HCEC 1CT (cell line): ENCODE data around the gene HMCN2.

Experiments used
- DNase-seq: peaks from one replicate; pipeline ENCODE4 v3.0.0-alpha.2; 2017

Gene HMCN2

DNA sequence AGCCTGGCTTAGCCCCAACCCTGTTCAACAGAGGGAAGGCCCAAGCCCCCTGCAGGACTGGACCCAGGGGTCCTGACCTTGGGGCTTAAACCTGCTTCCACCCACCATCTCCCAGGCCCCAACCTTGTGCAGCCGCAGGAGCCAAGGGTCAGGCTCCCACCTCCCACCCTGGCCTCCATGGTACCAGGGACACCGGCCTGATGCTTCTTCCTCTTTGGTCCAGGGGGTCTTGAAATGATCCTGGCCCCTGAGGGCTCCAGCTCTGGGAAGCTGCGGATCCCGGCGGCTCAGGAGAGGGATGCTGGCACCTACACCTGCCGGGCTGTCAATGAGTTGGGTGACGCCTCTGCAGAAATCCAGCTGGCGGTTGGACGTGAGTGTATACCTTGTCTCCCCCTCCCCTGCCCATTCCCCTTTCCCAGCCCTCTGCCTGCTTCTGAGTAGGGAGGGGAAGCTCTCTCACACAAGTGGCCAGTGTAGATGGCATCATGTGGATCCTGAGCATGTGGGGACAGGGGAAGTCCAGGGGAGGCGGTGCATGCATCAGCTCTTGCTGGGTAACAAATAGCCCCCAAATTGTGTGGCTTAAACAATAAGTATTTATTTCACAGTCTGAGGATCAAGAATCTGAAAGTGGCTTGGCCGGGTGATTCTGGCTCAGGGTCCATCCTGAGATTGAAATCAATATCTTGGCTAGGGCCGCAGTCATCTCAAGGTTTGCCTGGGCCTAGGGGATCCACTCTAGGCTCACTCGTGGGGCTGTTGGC is 44.3 kb downstream of the HMCN2 start:
- no peak for DNase-seq

GRCh38 chr9:130310456-130310855 is 44.9 kb downstream of the HMCN2 start:
- no peak for DNase-seq

- no peak for DNase-seq
These were observed 45.4 kb downstream of the HMCN2 start for GRCh38 chr9:130311003-130311402.

- no peak for DNase-seq
These were observed 46.0 kb downstream of the HMCN2 start for GRCh38 chr9:130311408-130312140.

DNA sequence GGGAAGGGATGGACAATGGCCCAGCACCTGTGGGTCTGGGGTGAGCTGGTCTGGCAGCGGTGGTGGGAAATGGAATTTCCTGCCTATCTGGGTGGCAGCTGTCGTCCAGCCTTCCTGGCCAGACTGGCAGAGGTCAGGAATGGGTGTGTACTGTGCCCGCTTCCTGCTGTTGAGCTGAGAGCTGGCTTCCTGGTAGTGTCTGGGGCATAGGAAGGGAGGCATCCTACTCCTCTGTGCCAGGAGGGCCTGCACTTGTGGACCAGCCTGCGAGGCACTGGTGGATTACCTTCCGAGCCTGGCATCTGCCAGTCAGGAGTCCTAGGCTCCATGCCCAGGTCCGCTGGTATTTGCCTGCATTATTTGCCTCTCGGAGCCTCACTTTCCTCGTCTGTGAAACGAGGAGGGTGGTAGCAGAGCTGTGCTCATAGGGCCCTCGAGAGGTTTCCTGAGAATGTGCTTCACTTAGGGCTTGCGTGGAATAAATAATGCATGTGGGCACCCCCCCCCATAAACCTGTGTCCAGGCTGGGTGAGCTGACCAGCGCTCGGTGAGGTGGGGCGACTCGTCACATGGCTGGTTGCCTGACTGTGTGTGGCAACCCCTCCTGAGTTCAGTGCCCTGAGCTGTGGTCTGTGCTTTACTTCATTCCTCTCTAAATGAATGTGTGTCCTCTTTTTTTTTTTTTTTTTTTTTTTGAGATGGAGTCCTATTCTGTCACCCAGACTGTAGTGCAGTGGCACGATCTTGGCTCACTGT is 47.7 kb downstream of the HMCN2 start:
- no peak for DNase-seq

DNA sequence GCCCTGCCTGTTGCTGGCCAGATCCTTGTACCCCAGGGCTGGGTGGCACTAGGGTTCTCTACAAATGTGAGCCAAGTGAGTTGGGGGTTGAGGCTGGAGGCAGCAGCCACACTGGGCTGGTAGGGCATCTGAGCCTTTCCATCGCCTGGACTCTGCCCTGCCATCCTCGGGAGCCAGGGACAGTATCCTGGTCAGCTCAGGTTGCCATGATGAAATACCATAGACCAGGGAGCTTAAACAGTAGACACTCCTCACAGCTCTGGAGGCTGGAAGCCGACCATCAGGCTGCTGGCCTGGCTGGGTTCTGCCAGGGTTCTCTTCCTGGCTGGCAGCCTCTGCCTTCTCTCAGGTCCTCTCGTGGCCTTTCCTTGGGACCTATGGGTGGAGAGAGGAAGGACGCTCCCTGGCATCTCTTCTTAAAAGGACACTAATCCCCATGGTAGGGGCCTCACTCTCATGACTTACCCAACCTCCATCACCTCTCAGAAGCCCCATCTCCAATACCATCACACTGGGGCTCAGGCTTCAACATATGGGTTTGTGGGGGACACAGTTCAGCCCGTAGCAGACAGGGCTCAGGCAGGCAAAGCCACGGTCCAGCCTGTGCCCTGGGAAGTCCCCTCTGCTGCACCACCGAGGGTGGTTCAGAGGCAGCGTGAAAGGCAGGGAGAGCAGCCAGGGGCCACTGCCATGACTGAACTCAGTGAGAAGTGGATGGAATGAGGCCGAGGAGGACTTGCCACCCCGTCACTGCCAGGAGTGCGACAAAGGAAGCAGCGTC is 50.1 kb downstream of the HMCN2 start:
- no peak for DNase-seq

- DNase-seq = no peak
These were observed 50.9 kb downstream of the HMCN2 start for GRCh38 chr9:130316430-130316829.

DNA sequence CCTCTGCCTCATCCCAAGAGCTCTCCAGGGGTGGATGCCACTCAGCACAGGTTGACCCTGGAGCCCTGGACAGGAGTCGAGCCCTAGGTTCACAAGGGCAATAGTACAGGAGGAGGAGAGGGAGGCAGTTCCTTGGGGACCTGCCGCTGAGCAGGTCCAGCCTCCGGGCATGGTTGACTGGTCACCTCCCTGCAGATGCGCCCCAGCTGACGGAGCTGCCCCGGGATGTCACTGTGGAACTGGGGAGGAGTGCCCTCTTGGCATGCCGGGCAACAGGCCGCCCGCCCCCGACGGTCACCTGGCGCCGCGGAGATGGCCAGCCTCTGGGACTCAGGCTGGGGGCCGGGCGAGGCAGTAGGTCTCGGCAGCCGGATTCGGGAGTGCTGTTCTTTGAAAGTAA is 53.7 kb downstream of the HMCN2 start:
- DNase-seq = no peak

GRCh38 chr9:130319944-130320712 is 54.6 kb downstream of the HMCN2 start:
- DNase-seq = no peak

- no peak for DNase-seq
These were observed 55.3 kb downstream of the HMCN2 start for GRCh38 chr9:130320723-130321481.

DNA sequence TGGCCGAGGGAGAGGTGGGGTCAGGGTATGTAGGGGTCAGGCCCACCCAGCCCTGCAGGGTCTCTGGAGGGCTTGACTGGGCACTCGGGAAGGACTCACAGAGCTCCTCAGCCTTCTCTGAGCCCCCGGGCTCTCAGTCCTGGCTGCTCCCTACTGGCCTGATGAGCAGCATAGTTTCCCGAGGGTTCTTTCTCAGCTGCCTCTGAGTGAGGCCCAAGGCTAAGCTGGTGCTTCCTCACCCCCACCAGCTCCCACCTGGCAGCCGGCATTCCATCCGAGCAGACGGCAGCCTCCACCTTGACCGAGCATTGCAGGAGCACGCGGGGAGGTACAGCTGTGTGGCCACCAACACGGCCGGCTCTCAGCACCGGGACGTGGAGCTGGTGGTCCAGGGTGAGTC is 56.0 kb downstream of the HMCN2 start:
- DNase-seq = no peak

DNA sequence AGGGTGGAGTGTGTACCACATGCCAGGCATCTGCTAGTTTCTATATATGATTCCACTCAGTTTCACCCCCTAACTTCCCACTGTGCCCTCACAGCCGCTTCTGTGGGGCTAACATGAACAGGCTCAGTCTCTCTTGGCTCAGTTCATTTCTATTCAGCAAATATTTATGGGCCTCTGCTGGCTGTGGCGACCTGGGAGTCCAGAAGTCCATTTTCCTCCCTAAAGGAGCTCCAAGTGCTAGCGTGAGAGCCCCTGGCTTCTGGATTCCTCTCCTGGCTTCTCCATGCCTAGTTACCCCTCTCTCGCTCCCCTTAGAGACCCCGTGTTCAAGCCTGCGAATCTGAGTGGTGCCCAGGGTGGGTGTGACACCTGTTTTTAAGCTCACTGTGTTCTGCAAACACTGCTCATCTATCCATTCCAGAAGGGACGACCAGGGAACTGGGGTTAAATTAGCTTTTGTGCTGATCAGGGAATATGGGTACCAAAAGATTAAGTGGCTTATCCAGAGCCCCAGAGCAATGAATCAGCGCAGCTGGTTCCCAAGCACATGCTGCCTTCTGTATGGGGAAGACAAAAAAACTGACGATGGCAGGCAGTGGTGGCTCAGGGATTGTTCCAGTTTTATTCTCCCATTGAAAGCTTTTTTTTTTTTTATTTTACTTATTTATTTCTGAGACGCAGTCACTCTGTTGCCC is 57.6 kb downstream of the HMCN2 start:
- DNase-seq = no peak

DNA sequence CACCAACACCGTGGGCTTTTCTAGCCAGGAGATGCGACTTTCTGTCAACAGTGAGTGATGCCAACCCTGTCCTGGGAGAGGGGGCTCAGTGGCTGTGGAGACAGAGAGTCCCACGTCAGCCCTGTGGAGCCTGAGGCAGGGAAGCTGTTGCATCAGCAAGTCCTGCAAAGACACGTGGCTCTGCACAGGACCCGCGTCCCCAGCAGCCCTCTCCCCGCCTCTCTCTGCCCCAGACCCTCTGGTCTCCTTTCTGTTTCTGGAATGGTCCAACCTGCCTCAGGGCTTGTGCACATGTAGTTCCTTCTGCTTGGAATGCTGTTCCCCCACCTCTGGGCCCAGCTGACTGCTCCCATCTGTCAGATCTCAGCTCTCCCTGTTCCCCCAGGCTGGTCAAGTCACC is 60.4 kb downstream of the HMCN2 start:
- DNase-seq = no peak

- DNase-seq = no peak
These were observed 61.7 kb downstream of the HMCN2 start for GRCh38 chr9:130327070-130327780.

DNA sequence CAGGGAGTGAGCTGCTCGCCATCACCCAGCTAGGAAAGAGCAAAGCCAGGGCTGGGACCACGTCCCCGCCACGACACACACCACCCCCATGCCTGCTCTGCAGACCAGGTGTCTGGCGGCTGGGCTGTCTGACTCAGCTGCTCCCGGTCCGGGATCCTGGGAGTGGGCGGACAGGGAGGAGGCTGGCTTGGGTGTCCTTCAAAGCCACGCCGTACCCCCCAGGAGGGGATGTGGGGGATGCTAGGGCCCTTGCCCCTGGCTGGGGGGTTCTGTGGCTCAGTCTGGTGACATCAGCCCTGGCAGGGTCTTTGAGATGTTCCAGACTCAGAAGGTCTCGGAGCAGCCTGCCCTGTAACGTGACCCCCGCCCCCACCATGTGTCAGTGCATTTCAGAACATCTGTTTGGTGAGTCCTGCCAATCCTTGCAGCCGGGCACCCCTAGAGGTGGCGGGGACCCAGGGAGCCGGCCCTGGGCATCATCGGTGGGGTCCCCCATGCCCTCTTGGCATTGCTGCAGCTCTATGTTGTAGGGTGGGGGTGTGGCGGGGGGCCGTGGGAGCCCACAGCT is 62.3 kb downstream of the HMCN2 start:
- DNase-seq = peak; percentile 43

- peak; percentile 57 for DNase-seq
These were observed 62.8 kb downstream of the HMCN2 start for GRCh38 chr9:130328349-130328801.

DNA sequence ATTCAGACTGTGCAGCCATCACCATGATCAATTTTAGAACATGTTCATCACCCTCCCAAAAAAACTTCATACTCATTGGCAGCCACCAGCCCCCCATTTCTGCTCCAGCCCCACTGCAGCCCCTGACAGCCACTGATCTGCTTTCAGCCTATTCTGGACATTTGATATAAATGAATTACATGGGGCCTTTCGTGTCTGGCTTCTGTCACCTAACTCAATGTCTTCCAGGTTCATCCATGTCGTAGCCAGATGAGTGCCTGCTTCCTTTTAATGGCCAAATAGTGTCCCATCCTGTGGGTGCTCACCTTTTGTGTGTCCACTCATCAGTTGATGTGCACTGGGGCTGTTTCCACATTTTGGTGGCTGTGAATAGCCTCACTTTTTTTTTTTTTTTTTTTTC is 63.5 kb downstream of the HMCN2 start:
- DNase-seq = no peak

GRCh38 chr9:130330202-130330862 is 64.8 kb downstream of the HMCN2 start:
- no peak for DNase-seq

DNA sequence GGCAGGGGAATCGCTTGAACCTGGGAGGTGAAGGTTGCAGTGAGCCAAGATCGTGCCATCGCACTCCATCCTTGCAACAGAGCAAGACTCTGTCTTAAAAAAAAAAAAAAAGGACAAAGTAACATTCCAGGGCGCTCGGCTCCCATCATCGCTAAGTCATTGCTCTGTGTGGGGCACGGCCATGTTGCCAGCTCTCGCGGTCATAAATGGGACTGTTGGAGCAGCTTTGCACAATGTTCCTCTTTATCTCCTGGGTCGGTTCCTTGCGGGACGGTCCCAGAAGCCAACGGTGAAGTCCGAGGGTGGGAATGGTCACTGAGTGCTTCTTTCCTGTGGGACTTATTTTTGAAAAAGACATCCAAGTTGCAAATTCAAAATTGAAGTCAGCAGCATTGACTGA is 65.5 kb downstream of the HMCN2 start:
- DNase-seq = no peak
